Mucosa of stomach (tissue), 1 donor: ENCODE measurements around the gene LILRA1.
"Not testable (repeated sequence)": the region's sequence is repeated elsewhere in the genome, so short reads cannot be mapped to it uniquely, and the experiment has no call there.

Experiments used
- H3K27me3 ChIP-seq: one replicate; pipeline ENCODE4 v1.7.0; 2013; ENCODE audit warnings: mild to moderate bottlenecking, low read length; ENCODE audit not compliant: control insufficient read depth, insufficient read depth
- H3K36me3 ChIP-seq: one replicate; pipeline ENCODE4 v1.7.0; 2013; ENCODE audit warnings: low read length; ENCODE audit not compliant: control insufficient read depth, insufficient read depth
- H3K4me1 ChIP-seq: one replicate; pipeline ENCODE4 v1.7.0; 2013; ENCODE audit warnings: mild to moderate bottlenecking, low read length; ENCODE audit not compliant: control insufficient read depth, insufficient read depth
- H3K4me3 ChIP-seq: one replicate; pipeline ENCODE4 v1.7.0; 2013; ENCODE audit warnings: low read length
- H3K9ac ChIP-seq: one replicate; pipeline ENCODE4 v1.7.0; 2013; ENCODE audit warnings: mild to moderate bottlenecking, low read length, moderate library complexity
- H3K9me3 ChIP-seq: one replicate; pipeline ENCODE4 v1.7.0; 2013; ENCODE audit warnings: mild to moderate bottlenecking, low read length, moderate library complexity; ENCODE audit not compliant: control insufficient read depth
- donor health status: Pancreatic carcinoma.

LILRA1 gene

DNA sequence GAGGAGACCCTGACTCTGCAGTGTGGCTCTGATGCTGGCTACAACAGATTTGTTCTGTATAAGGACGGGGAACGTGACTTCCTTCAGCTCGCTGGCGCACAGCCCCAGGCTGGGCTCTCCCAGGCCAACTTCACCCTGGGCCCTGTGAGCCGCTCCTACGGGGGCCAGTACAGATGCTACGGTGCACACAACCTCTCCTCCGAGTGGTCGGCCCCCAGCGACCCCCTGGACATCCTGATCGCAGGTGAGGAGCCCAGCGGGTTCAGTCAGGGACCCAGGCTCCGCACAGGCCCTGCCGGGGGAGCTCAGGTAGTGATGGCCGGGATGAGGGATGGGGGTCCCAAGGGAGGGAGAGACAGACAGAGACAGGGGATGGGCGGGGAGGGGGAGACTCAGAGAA, 39.1 kb downstream of the LILRA1 start:
- H3K36me3 ChIP-seq, H3K9ac ChIP-seq, H3K9me3 ChIP-seq, H3K4me3 ChIP-seq, H3K27me3 ChIP-seq: not testable (repeated sequence)
- peaks cover 16% of the 10 kb centered on the region for H3K4me1 ChIP-seq

DNA sequence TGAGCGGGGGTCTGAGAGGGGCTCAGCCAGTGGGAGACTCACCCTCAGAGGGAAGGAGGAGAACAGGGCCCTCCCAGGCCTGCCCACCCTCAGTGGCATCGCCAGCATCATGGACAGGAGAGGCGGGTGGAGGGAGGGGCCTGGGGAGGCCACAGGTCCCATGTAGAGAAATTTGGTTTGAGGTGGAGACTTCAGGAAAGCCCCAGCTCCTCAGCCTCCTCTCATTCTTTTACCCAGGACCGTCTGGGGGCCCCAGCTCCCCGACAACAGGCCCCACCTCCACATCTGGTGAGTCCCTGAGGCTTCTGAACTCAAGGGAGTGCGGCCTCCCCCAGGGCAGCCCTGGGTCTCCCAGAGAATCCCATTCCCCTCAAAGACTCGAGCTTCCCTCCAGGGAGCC, 40.0 kb downstream of the LILRA1 start:
- Histone ChIP-seq H3K4me3 (no peak overlapping the region), H3K27me3 (no peaks in the 10 kb centered on the region), H3K9ac (no peak overlapping the region), H3K9me3 (no peaks in the 10 kb centered on the region), H3K4me1 (peaks cover 7% of the 10 kb centered on the region), H3K36me3 (no peaks in the 10 kb centered on the region)

DNA sequence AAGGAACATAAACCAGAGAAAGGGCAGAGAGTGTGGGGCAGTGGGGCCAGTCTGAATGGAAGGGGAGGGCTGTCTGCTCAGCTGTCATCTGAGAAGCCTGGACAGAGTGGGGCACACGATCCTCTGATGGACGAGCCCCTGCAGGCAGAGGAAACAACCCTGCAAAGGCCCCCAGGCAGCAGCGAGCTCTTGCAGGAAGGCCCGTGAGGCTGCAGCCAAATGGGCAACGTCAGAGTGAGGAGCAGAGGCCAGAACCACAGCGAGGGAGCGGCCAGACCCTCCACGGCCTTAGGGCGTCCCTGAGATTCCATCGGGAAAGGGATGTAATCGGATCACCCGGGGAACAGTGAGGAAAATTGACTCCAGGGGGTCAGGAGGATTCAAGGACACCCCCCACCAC, 42.6 kb downstream of the LILRA1 start:
- H3K36me3 ChIP-seq, H3K4me1 ChIP-seq, H3K27me3 ChIP-seq, H3K9me3 ChIP-seq, H3K4me3 ChIP-seq, H3K9ac ChIP-seq: not testable (repeated sequence)

DNA sequence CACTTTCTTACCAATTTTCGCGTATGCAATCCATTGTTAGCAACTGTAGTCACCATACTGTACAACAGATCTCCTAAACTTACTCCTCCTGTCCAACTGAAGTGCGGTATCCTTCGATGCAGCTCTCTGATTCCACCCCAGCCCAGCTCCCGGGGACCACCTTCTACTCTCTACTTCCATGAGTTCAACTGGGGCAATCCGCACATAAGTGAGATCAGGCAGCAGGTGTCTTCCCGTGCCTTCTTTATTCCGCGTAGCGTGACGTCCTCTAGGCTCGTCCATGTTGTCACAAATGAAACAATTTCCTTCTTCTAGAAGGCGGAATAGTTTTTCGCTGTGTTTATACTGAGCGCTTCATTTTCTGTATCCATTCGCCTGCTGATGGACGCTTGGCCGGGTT, 45.3 kb downstream of the LILRA1 start:
- no peaks in the 10 kb centered on the region for H3K36me3 ChIP-seq
- H3K27me3 ChIP-seq, result no peaks in the 10 kb centered on the region
- no peak overlapping the region for H3K4me3 ChIP-seq
- H3K9ac ChIP-seq, result no peak overlapping the region
- H3K4me1 ChIP-seq, result no peaks in the 10 kb centered on the region
- H3K9me3 ChIP-seq, result no peaks in the 10 kb centered on the region

DNA sequence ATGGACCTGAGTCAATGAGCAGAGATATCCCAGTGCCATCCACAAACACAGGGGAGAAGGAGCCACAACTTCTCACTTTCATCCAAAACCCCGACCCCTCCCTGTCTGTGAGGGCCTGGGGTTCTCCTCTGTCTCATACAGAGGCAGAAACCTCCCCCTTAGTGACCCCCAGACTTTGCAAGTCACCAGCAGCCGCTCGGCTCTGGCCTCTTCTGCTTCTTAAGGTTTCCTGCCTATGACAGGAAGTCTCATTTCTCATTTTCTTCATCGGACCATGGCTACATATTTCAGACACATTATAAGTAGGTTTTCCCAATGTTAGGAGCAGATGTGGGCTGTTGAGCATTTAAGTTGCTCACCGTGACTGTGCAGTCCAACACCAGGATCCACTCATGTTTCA, 49.5 kb downstream of the LILRA1 start:
- not testable (repeated sequence) for H3K27me3 ChIP-seq, H3K9ac ChIP-seq, H3K4me1 ChIP-seq, H3K4me3 ChIP-seq, H3K9me3 ChIP-seq, H3K36me3 ChIP-seq

DNA sequence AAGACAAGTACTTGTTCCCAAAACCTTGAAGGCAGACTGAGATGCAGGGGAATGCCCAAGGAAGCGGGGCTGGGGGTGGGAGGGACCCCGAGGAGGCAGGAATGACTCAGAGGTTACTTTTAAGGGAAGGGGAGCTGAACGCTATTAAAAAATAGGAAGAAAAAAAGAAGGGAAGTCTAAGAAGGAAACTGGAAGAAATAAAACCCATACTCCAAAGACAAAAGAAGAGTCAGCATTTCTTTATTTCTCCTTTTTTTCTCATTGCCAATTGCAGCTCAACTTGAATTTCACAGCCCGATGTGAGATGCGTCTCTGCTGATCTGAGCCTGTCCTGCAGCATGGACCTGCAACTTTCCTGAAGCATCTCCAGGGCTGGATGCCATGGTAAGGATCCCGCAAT, 50.2 kb downstream of the LILRA1 start:
- not testable (repeated sequence) for H3K27me3 ChIP-seq, H3K9me3 ChIP-seq, H3K4me3 ChIP-seq, H3K4me1 ChIP-seq, H3K36me3 ChIP-seq, H3K9ac ChIP-seq

DNA sequence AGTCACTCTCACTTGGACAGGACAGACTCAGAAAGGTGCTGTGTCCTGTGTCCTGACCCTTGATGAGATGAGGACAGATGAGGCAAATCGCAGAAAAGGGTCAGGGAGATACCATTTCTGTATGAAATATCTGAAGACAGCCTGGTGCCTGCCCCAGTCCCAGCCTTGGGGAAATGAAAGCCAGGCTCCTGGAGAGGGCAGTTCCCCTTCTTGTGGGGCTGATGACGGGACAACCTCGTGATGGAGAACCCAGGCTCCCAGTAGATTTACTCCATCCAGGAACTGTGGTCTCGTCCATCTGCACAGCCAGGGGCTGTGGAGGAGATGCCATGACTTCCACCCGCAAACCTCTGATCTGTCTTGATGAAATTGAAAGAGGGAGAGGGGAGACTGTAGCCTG, 50.6 kb downstream of the LILRA1 start:
- no peak overlapping the region for H3K4me3 ChIP-seq
- no peaks in the 10 kb centered on the region for H3K4me1 ChIP-seq
- H3K36me3 ChIP-seq, result no peaks in the 10 kb centered on the region
- no peaks in the 10 kb centered on the region for H3K9me3 ChIP-seq
- H3K27me3 ChIP-seq, result no peaks in the 10 kb centered on the region
- no peak overlapping the region for H3K9ac ChIP-seq

DNA sequence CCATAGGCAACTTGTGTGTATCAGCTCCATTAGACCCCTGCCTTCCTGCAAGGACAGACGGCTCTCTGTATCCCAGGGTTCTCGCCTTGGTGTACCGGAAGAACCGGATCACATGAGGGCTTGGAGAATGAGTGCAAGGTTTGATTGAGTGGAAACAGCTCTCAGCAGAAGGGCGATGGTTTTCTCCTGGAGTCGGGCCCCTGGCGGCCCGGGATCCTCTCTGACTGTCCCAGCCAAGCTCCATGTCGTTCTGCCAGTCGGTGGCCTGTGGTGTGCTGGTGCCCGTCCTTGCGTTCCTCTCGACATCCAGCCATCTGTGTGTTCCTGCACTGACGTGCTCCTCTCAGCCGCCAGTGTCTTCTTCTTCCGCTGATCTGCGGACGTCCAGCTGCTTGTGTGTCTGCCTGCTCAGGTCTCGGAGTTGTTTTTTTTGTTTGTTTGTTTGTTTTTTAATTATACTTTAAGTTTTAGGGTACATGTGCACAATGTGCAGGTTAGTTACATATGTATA, 53.0 kb downstream of the LILRA1 start:
- Histone ChIP-seq H3K9me3 (no peaks in the 10 kb centered on the region), H3K4me3 (no peak overlapping the region), H3K27me3 (no peaks in the 10 kb centered on the region), H3K9ac (no peak overlapping the region), H3K4me1 (no peaks in the 10 kb centered on the region), H3K36me3 (no peaks in the 10 kb centered on the region)

DNA sequence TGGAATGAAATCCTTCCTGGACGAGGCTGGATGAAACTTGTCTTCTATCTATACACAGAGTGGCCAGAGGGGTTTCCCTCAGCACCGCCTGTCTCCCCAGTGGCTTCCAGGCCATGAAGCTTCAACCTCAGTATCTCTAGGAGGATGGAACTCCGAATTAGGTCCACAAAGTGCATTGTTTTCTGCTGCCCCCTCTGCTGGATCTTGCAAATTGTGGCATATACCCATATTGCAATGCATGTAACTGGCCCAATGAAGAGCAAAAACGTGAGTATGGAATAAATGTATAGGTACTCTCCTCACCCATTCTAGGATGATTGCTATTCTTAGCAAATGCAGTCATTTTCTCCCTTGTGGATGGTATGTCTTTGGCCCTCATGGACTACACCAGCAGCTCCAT, 54.7 kb downstream of the LILRA1 start:
- no peak overlapping the region for H3K9ac ChIP-seq
- H3K9me3 ChIP-seq, result no peaks in the 10 kb centered on the region
- H3K4me3 ChIP-seq, result no peak overlapping the region
- no peaks in the 10 kb centered on the region for H3K4me1 ChIP-seq
- no peaks in the 10 kb centered on the region for H3K27me3 ChIP-seq
- H3K36me3 ChIP-seq, result no peaks in the 10 kb centered on the region

DNA sequence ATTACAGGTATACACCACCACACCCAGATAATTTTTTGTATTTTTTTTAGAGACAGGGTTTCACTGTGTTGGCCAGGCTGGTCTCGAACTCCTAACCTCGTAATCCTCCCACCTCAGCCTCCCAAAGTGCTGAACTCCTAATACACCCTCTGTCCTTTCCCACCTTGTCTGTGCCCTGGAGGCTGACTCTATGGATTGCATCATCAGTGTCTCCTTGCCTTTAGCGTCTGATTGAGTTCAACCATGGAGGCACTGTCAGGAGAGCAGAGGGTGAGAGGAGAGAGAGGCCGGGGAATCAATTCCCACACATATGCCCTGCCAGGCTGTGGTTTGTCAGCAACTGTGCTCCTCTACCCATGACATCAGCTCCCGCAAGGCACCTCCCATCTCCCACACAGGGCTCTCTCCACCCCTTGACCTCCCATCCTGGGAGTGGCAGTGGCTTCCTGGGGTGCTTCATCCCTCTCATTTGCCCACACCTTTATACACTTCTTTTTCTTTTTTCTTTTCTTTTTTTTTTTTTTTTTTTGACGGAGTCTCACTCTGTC, 56.8 kb downstream of the LILRA1 start:
- no peak overlapping the region for H3K9ac ChIP-seq
- H3K9me3 ChIP-seq, result no peaks in the 10 kb centered on the region
- no peaks in the 10 kb centered on the region for H3K4me1 ChIP-seq
- H3K36me3 ChIP-seq, result no peaks in the 10 kb centered on the region
- H3K27me3 ChIP-seq, result no peaks in the 10 kb centered on the region
- no peak overlapping the region for H3K4me3 ChIP-seq
